Stimulated activated CD8-positive, alpha-beta memory T cell treated with anti-CD3 and anti-CD28 coated beads, Interleukin-15, amount 100 ng/mL, for 1 hour (primary cell): ENCODE data around the gene EPHA4.

Experiments used
- DNase-seq: peaks from one replicate; pipeline ENCODE4 v3.0.0-alpha.2; 2020; ENCODE audit warnings: low read depth

EPHA4 gene

DNA sequence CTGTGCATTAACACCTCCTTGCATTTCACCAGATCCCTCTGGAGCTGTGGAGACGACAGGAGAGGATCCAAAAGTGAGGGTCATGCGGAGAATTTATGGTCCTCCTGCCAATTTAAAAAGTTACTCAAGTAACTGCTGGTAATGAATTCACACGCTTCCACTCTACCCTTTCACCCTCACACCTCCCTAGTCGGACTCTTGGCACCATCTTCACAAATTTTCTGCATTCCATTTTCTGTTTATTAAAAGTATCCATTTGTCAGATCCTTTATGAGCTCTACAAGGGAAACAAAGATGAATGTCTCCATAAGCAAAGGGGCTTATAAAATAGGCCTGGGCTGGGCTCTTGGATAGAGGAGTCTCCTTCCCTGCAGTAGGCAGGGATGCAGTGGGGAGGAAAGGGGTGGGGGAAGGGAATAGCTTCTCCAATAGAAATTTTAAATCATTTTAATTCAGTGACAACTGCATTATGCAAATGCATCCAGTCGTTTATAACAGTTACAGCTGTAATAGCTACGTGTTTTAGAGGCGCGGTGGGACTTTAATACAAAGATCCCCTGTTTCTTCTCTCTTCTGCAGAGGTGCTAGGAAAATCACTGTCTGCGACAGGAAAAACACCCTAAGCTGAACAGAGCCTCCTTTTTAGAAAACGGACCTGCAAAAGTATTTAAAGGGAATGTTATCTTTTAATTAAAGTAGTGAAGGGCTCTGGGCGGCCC is 132.2 kb downstream of the EPHA4 start:
- no peak for DNase-seq

DNA sequence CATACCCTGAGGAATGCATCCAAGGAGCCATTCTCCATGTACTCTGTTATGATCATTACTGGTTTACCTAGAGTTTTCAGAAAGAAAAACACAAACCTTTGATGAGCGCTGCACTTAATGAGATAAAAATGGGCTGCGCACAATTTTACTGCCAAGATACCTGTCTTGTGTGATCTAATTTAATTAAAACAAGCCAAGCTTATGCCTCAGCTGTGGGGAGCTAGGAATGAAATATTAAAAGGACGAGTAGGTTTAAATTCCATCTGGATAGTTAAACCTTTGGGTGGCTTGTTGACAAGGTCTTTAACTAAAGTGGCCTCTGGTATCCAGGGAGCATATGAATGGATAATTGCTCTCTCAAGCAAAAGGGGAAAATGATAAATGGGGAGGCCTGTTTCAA is 135.0 kb downstream of the EPHA4 start:
- no peak for DNase-seq

DNA sequence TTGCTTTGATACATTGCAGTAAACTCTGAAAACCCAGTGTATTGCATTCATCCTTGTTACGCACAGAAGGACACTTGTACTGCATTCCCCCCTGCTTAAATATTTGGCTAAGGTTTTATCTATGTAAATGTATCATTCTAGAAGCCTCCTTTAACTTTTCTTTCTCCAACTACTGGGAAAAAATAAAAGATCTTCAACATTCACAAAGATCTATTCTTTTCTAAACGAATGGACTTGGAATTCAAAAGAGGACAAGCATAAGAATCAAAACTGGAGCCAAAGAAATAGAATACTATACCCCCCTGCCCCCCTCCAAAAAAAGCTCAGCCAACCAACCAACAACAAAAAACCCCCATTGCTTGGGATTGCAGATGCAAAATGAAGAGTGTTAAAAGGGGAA is 136.9 kb downstream of the EPHA4 start:
- no peak for DNase-seq

DNA sequence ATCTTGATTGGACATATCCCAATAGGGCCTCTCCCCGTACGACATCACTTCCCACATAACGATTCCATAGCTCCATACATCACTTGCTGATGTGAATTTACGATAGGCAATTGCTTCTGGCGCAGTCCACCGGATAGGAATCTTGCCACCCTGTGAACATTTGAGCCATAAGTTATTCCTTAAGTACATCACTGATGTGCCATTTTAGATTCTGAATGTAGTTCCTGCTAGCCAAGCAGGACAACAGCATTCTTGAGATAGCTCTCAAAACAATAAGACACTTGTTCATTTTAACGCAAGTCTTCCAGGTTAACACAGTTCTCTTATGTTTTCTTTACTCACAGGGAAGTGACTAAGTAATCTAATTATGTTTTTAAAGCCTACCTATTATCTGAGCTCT is 138.0 kb downstream of the EPHA4 start:
- no peak for DNase-seq

DNA sequence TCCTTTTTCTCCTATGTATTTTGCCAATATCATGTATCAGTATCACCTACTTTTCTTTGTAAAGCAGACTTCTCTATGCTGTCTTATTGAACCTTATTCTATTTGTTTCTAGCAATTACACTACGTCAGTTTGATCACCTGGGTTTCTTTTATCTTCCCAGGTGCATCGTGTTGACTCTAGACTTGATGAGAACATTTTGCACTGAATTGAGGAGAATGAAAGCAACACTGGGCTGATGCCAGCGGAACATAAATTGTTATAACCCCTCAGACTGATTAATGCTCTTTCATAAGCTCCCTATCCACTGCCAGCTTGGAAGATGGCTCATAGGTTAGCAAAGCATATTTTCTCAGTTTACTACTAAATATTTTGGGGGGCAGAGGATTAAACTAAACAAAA is 140.6 kb downstream of the EPHA4 start:
- no peak for DNase-seq

DNA sequence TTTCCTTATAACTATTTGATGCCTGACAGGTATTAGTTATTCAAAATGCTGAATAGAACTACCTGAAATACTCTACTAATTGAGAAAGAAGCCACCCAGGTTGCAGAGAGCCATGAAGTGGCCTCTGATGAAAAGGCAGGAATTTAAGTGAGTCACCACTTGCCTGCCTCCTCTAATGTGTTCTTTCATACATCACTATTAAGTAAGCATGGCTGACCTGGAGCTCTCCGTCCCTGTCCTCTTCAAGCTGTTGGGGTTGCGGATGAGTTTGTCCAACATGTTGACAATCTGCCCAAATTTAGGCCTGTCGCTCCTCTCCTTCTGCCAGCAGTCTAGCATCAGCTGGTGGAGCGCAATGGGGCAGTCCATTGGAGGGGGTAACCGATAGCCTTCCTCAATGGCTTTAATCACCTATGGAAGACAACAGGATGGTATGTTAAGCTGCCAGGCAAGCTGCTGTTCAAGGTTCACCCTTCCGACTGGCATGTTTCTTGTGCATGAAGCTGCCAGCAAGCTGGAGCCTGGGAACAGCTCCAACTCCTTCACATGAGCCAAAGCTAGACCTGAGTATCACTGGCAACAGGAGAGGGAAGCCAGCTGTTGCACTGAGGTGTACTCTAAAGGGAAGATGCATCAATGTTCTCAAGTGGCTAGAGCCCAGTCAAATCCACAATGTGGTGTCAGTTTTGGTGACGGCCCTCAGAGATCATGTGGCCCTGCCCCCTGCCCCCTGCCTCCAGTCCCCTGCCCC is 142.2 kb downstream of the EPHA4 start:
- DNase-seq = no peak

DNA sequence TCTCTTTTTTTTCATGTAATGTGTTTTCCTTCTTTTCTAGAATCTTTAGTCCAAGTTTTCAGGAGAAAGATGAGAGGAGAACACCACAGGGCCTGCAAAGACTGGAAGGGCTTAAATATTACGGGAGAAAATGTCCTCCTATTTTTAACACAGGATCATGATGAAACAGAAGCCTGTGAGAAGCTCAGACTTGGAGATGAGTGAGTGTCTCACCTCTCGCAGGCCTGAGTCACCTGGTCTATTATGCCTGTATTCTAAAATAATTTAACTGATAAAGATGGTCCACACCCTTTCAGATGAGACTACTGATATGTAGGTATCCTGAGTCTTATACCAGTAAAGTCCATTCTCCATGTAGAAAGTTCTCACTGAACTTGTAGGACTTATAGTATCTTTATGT is 143.2 kb downstream of the EPHA4 start:
- no peak for DNase-seq

DNA sequence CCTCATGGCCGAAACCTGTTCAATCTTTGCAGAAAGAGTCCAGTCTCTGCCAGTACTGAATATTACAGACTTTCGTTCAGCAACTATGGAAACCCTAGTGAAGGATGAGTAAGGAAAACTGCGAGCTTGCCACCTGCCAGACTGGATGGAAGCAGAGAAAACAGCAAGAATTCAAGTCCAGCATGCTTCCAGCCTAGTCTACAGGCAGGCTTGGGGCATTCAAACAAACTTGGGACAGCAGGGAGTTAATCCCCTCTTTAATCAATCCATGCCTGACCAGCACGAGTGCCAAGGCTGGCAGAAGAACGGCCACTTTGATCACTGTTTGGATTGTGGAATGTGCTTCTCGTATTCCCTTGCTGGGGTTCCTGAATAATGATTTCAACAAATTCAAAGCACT is 145.2 kb downstream of the EPHA4 start:
- no peak for DNase-seq

DNA sequence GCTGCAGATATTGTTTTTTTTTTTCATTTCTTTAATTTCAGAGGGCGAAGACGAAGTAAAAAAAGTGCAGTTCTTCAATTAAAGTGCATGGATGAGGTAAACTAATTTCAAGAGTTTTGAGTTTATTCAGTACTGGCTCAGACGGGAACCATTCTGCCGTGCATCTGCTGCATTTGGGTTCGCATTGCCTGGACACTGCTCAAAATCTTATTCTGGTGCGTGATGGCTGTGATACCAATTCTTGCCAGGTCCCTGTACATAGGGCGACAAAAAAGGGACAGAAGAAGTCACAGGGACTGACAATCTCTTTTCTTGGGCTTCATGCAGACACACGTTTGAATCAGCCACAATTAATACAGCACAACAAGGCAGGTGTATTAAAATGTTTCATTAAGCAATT is 146.2 kb downstream of the EPHA4 start:
- no peak for DNase-seq

DNA sequence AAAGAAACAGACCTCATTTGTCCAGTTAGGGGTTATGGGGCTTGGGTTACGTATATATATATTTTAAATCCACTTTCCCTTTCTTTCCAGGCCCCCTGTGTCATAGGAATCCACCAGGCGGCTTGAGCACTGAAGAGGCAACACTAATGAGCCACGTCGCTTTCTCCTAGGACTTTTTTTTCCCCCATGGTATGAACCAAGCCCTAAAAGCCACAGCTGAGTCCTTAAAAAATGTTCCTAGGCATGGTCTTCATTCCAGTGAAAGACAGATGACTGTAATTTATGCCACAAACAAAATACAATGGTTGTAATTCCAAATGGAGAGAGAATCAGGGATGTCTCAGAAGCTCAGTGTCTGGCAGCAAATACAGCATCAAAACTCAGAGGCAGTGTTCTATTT is 146.8 kb downstream of the EPHA4 start:
- no peak for DNase-seq

DNA sequence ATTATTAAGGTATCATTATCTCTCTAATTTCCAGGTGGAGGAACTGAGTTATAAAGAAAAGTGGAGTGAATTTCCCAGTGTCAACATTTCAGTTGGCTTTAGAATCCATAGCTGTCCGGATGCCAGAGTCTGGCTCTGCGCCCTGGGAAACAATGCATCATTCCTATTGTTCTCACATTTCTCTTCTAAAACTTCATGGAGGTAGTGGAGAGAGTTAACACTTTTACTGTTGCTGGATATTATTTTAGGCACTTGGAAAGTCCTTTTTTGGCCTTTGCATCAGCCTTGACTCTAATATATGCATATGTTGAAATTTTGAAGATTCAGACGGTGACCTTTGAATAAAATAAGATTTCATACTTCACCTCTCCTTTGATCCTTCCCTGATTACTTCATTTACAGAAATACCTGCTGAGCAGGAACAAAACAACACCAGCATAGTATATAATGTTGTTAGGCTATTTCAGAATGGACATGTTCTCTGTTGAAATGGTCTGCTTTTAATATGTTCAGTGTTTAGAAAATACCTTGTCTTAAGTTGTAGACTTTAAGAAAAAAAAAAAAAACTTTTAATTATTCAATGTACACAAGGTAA is 148.8 kb downstream of the EPHA4 start:
- no peak for DNase-seq

DNA sequence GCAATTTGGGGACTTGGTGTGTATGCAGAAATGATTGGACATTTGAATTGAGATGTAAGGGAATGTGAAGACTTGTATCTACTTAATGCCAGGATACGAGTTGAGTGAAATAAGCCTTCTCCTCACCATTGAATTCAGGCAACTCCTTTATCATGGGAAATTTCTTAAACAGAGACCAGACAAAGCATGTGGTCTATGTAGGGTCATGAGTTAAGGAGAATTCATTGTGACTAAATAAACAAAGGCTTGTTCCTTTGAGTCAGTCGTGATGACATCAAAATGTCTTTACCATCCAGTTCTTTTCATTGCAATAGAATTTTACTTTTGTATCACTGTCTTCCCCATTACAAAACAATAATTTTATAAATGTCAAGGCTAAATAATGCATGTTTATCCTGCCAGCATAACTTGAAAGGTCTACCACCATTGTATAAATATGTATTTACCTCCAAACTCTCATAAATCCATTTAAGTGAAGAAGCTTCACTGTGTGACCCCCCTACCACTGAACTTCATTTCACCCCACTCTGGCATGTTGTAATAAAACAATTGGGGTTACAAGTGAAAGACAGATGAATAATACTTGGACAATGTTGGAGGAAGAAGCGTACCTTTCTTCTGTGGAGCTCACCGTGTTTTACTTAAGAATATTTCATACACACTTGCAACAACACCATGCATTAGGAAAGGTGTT is 149.4 kb downstream of the EPHA4 start:
- no peak for DNase-seq

DNA sequence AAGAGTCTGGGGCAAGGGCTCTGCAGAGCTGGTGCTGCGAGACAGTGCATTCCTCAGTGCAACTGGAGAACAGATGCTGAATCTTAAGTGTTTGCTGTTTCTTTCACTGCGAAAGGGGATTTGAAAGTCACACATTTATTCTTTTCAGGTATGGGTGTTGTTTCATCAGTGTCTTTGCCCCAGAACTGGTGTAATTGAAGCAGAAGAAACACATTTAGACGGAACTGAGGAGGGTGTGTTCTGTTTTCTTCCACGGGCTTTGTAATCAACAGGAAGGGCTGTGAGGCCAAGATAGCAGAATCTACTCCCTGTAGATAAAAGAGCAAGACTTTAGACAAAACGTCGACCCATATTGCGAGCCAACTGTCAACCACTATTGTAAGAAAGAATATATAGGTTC is 151.9 kb downstream of the EPHA4 start:
- DNase-seq = no peak

DNA sequence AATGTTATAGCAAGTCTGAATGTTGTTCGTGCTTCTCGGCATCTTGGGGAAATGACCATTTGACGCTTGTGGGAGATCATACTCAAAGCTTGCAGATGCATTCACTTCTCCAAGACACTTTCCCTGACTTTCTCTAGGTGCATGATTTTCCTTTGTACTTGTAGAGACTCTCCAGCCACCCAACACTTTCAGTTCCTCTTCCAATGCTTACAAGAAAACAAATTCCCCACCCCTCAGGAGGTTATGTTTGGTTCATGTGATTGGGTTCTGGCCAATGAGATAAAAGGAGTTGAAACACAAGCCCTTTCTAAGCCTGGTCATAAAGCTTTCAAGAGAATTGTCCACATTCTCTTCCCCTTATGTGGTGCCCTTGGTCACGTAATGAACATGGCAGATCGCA is 156.3 kb downstream of the EPHA4 start:
- no peak for DNase-seq

DNA sequence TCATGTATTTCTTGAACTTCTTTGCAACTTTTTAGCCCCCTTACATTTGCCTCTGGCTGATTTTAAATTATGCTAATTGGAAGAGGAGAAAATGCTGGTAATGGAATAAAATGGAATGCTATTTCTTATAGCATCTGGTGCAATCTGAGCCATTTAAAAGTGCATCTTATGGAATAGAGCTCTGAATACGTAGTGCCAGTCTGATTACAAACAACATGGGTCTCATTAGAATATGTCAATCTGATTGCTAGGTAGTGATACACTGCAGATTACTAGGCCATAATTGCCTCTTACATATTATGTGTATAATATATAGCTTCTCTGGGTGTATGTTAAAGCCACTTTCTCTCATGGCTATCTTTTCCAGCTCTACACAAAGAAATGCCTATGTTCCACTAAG is 159.1 kb downstream of the EPHA4 start:
- no peak for DNase-seq

DNA sequence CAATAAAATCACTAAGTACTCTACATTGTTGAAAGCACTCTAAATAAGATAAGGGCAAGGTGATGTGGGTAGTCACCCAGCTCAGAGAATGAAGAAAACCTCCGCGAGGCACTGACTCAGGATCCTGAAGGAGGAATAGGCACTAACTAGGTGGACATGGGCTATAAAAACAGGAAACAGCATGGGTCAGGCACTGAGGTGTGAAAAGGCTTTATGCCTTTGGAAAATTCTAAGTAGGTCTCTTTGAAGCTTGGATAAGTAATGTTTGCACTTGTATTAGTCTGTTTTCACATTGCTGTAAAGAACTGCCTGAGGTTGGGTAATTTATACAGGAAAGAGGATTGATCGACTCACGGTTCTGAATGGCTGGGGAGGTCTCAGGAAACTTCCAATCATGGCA is 161.6 kb downstream of the EPHA4 start:
- no peak for DNase-seq

DNA sequence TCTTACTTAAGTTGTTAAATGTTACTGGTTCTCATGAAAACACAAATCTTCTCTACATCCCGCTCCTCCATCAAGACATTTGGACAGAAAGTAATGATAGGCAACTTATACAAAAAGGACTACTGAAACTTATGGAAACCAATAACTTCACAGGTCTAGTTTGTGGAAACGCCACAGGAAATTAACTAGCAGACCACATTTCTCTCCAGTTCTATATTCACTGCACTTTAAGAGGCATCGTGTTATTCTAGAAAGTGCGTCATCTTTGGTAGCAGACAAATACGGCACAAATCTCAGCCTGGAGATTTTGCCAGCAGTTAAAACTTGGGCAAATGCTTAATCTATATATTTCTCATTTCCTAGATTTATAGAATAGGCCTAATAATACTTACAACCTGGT is 164.3 kb downstream of the EPHA4 start:
- no peak for DNase-seq

DNA sequence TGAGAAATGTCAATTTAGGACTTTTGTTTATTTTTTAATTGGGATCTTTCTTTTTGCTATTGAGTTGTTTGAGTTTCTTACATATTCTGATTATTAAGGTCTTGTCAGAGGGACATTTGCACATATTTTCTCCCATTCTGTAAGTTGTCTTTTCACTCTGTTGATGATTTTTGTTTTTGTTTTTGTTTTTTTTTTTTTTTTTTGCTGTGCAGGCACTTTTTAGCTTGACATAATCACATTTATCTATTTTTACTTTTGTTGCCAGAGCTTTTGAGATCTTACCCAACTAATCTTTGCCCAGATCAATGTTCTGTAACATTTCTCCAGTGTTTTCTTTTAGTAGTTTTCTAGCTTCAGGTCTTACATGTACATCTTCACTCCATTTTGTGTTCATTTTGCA is 166.6 kb downstream of the EPHA4 start:
- no peak for DNase-seq

DNA sequence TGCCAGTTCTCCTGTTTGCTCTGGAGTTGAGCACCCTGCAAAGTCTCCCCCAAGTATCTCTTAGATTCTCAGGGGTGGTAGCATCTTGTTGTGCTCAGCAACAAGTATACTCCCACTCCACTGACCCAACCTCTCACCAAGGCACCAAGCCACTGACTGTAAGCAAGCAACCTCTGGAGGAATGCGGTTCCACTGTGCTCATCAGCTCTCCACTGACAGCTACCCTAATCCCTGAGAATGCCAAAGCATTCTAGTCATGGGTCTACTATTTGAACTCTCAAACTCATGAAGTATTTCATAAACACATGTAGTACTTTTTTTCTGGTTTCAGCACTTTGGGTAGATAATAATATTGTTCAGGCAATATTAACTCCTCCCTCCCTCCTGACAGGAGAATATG is 170.0 kb downstream of the EPHA4 start:
- DNase-seq = no peak

DNA sequence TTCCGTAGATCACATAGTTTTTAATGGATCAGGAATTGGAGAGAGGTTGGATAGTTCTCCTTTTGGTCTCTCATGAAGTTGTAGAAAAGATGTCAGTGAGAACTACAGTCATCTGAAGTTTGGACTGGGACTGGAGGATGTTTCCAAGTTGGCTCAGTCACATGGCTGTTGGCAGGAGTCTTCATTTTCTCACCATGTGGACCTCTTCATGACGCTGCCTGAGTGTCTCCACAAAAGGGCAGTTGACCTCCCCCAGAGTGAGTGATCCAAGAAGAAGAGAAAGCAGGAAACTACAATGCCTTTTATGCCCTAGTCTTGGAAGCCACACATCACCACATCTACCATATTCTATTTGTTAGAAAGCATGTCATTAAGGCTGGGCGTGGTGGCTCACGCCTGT is 171.7 kb downstream of the EPHA4 start:
- no peak for DNase-seq

DNA sequence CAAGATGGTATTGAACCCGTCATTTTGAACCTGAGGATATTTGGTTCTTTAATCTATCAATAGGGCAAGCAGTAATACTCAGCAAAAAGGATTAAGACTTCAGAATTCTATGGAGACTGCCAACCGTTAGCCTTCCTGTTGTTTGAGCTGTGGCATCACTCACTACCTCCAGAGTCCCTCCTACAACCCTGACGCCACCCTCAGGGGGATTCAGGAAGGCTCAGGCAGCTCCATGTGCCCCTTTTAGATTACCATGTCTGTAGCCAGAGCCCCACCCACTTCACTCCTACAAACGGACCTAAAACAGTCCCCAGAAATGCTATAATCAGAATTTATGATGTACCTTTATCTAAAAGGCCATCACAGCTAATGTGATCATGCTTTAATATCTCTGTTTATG is 172.9 kb downstream of the EPHA4 start:
- no peak for DNase-seq

DNA sequence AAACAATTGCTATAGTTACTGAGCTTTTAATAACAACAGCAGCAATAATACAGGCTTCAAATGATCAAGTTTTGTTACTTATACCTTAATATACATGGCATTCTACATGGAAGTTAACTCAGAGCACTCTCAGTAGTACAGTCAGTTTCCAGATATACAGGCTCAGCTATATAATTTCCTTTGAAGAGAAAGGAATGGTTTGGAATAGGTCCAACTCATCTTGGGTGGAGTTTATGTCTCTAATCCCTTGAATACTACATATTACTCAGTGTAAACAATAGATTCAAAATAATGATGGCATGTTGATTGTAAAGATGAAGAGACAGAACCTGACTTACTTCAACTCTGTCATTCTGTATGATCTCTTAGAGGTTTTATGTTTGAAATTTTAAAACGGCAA is 174.9 kb downstream of the EPHA4 start:
- DNase-seq = no peak
